ENCODE measurements around the gene CCDC191.

The CCDC191 gene

GRCh38 chr3:113953677-113954076, 102.6 kb downstream of the CCDC191 start:
- no peak for DNase-seq

- DNase-seq: no peak
Measured at GRCh38 chr3:113952921-113953320, 103.4 kb downstream of the CCDC191 start.

DNA sequence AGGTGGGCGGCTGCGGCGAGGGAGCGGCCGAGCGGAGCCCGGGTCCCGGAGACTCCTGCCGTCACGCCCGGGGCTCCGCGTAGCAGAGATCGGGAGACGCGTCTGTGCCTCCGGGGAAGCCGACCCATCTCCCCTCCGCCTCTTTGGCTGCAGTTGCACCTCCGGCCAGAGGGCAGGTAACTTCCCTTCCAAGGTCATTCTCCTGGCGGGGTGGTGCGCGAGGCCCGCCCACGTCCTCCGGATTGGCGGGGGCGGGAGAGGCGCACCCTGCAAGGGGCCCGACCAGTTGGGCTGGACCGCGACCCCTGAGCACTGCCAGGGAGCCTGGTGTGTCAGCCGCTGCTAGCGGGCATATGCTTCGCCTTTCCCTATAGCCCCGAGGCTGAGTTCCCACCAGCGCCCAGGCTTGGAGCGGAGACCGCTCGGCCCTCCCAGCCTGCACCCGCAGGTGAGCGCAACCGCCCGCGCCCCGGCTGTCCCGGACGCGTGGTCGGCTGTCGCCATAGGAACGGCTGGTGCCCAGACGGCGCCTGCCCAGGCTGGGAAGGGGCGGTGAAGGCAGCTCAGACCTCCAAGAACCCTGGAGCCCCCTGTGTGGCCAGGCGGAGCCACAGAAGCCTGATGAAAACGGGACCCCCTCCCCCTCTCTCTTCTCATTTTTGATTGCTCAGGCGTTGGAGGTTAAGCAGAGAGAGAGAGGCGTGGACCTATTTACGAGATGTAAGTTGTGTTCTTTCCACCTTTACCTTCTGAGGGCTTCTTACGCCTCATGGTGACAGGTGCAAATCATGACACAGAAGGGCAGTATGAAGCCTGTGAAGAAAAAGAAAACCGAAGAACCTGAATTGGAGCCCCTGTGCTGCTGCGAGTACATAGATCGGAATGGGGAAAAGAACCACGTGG, 108.1 kb downstream of the CCDC191 start:
- DNase-seq: no peak

DNA sequence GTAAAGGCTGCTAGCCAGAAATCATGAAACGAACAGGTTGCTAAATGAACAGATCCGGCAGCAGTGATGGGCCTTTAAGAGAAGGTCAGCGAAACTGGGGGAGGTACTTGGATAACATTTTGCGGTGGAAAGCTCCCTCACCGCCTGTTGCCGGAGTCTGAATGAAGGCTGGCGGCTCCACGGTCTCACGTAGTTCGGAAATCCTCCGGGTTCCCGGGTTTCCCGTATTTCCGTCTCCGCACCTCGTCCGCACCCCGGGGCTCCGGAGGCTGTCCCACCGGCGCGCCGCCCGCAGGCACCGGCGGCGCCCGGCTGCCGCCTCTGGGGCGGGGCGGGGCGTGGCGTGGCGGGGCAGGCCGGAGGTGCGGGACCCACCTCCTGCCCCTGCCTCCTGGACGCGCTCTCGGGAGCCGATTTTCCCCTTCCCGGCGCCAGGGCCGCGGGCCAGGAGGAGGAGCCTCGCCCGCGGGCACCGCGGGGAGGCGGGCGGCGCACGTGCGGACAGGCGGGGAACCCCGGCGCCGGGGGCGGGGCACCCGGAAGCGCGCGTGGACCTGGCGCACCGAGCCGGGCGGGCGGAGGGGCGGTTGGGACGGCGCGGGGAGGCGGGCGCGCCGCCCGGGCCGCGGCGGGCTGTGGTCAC, 108.8 kb downstream of the CCDC191 start, which contains the start of gene ZDHHC23:
Gene ZDHHC23 (plus strand): TSS at position 642 of the 643 bp plus-strand sequence. CDS start 790 bp downstream, outside the sequence.
- DNase-seq: peak; percentile 42

DNA sequence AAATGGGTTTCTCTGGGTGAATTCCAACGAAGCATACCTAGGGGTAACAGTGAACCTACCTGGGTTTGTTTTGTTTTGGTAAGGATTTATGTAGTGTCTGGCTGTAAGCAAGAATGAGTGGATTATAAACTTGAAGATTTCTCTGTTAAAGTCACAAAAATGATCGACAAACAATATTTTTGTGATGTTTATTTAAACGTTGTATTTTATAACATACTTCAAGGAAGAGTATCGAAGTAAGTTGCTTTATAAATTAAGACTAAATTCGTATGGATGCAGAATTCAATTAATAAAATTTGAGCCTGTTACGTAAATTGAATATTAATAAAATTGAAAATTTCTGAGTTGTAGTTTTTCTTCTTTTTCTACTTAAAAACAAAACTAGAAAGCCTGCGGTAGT, 109.5 kb downstream of the CCDC191 start:
- no peak for DNase-seq

GRCh38 chr3:113927556-113927955, 128.8 kb downstream of the CCDC191 start:
- DNase-seq: no peak

DNA sequence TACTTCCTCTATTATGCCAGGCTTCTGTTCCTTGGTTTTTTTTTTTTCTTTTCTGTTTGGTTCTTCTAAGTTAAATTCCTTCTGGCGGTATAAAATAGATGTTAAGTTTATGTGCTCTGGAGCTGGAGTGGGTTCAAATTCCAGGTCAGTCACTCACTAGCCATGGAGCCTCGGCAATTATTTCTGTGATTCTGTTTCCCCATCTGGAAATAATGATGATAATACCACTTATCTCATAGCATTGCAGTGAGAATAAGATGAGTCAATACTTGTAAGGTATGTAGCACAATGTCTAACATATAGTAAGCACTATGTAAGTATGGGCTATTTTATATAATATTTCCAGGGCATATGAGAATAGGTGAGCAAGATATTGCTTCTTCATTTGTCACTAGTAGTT, 141.7 kb downstream of the CCDC191 start:
- no peak for DNase-seq
